NCI-H2107 (cell line): ENCODE results near the gene AGFG1.

ENCODE experiments used
- DNase-seq: peaks from one replicate; lab custom pipeline; 2025; lab: John Stamatoyannopoulos, UW

Gene AGFG1

GRCh38 chr2:227462462-227462951 is 9.4 kb upstream of the AGFG1 start:
- DNase-seq = no peak

- DNase-seq = no peak
Observed at GRCh38 chr2:227462972-227463931, 8.7 kb upstream of the AGFG1 start.

DNA sequence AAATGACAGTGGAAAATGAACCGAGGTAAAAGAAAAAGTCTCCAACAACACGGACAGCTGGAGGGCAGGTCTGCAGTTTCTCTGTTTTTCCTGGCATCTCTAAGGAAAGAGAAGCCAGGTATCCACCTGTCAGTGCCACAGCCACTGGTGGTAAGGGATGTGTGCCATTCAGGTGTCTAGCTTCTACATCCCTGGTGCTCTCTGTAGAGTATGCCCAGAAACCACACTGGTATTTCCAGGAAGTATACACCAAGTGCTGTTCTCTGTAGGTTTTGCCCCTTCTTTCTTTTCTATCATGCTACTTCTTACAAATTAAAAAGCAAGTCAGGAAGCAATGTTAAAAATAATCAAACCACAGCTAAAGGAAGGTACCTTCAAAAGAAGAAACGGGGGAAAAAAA is 7.6 kb upstream of the AGFG1 start:
- no peak for DNase-seq

- no peak for DNase-seq
Observed at GRCh38 chr2:227464851-227465250, 7.1 kb upstream of the AGFG1 start.

- DNase-seq = no peak
Observed at GRCh38 chr2:227466887-227467600, 4.9 kb upstream of the AGFG1 start.

GRCh38 chr2:227471412-227471811 is 544 bp upstream of the AGFG1 start:
- DNase-seq = no peak

GRCh38 chr2:227472265-227473121 is 537 bp downstream of the AGFG1 start:
- DNase-seq = no peak

DNA sequence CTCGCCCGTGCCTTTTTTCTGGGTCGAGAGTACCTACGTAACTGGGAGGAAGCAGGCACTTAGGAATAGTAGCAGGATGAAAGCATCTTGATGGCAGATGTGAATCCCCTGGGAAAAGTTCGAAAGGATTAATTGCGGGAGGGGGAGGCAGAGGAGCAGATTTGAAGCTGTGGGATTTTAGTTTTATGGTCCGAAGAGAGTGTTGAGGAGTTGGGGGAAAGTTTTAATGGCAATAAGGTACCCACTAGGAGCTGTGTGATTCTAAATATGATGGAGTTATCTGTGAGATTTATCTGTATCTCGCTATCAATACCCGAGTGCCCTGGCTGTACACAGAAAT is 1.1 kb downstream of the AGFG1 start:
- DNase-seq = no peak

- DNase-seq = no peak
Observed at GRCh38 chr2:227473806-227474205, 1.9 kb downstream of the AGFG1 start.

GRCh38 chr2:227474410-227474809 is 2.5 kb downstream of the AGFG1 start:
- DNase-seq = no peak

GRCh38 chr2:227477291-227477690 is 5.3 kb downstream of the AGFG1 start:
- DNase-seq = no peak

DNA sequence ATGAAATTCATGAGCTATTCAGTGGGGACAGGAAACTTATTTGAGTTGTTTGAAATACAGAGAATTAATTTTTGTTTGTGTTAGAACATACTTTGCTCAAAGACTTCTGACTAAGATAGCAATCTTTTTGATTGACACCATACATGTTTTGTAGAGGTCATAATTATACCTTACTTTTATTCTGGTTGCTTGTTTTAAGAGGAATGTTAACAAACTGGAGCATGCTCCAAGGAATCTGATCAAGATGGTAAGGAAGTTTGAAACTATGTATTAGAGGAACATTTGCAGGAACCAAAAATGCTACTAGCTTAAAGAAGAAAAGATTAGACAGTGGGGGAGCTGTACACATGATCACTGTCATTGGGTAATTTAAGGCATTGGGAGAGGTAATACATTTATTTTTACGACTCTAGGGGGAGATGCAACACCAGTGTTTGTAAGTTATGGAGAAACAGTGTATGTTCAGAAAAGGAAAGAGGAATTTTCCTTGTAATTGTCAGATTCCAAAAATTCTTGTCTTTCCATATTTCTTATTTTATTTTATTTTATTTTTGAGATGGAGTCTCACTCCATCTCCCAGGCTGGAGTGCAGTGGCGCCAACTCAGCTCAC is 8.0 kb downstream of the AGFG1 start:
- DNase-seq = no peak

DNA sequence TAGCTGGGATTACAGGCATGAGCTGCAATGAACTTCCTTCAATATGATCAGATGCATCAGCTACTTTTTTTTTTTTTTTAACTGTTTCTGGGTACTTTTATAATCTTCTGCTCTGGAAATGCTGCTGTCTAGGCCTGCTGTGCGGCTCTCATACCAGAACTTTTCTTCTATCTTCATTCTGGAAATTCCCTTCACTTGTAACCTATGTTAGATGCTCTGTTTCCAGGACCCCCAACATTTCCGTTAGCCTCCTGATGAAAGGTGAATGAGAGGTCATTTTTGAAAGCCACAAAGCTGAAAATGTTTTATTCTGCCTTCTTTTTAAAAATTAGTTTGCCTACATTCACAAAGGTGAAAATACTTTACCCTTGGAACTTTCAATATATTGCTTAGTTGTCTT is 8.6 kb downstream of the AGFG1 start:
- no peak for DNase-seq

- no peak for DNase-seq
Observed at GRCh38 chr2:227482638-227483340, 10.8 kb downstream of the AGFG1 start.

- no peak for DNase-seq
Observed at GRCh38 chr2:227485429-227485828, 13.5 kb downstream of the AGFG1 start.

GRCh38 chr2:227486688-227487087 is 14.7 kb downstream of the AGFG1 start:
- DNase-seq = no peak

GRCh38 chr2:227488045-227488444 is 16.1 kb downstream of the AGFG1 start:
- DNase-seq = no peak

DNA sequence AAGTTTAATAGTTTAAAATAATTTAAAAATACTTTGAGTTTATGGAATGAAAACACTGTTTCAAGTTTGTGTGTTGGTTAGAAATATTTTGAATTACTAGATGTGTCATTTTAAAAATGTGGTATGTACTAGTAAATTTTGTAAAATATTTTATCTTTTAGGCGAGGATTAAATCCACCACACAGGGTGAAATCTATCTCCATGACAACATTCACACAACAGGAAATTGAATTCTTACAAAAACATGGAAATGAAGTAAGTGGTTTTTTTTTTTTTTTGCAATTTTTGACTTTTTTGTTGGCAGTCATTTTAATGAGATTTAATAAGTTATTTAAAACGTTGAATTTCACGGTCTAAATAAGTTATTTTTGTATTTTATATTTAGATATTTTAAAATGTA is 19.4 kb downstream of the AGFG1 start:
- no peak for DNase-seq

GRCh38 chr2:227493524-227493923 is 21.6 kb downstream of the AGFG1 start:
- no peak for DNase-seq

- no peak for DNase-seq
Observed at GRCh38 chr2:227497158-227497557, 25.2 kb downstream of the AGFG1 start.

DNA sequence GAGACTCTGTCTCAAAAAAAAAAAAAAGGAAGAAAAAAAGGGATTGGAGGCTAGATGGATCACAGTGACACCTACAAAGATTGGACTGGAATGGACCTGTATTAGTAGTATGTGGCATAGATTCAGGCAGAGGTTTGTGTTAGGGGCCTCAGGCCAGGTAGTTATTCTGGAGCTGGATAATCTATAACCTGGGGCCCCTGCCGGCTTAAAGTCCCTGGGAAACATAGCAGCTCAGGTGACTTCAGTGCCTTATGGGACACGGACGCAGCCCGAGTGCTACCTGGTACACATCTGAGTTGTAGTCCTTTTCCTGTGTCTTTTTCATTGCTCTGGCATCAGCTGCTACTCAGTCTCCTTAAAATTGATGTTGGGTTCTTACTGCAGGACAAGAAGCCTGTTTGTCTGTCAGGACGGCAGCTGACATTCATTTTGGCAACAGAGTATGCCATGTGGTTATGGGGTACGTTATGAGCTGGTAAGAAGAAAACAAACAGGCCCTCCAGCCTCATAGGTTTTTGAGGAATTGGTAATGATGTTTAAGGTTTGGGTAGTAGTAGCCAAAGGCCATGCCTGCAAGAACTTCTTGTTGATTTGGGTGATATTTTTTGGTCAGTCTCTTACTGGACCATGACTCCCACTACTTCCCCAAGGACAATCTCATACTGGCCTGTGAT is 27.8 kb downstream of the AGFG1 start:
- no peak for DNase-seq
